ENCODE results near the gene GLDN. TPM values are rescaled to one million over a fixed set of nuclear protein-coding genes. Genes with fewer than 3 reads are reported as not detected.

Gene GLDN
- total RNA-seq, 1 experiment from 2014 or later, result 0.57 TPM

- H3K4me3 ChIP-seq (ENCODE audit: low read depth in 2 of 2, low read length in 2 of 2), result no peak overlapping the region
- H3K9me3 ChIP-seq (ENCODE audit: control insufficient read depth, insufficient read depth, low read depth, low read length), result no peaks in the 10 kb centered on the region
- no peak for ATAC-seq
- H3K27ac ChIP-seq (ENCODE audit: low read length), result no peak overlapping the region
- H3K4me1 ChIP-seq (ENCODE audit: control insufficient read depth, insufficient read depth, low read length), result no peaks in the 10 kb centered on the region
- in situ Hi-C loops (cut with HindIII; ENCODE audit: low pct_unique_long_range_greater_than_20kb, low sequenced_read_pairs) (no loop called here), intact Hi-C loops (cut with micrococcal nuclease; ENCODE audit: unreplicated experiment) (no loop called here)
- no peaks in the 10 kb centered on the region for H3K27me3 ChIP-seq (ENCODE audit: control insufficient read depth, insufficient read depth, low read length)
- no peaks in the 10 kb centered on the region for H3K36me3 ChIP-seq (ENCODE audit: control insufficient read depth, insufficient read depth, low read length)
- TF ChIP-seq TCF7L2 (IDR thresholded peaks at IDR 0.05; ENCODE audit: low read depth, low read length) (no peak), POLR2AphosphoS5 (IDR thresholded peaks at IDR 0.05; ENCODE audit: low read depth, low read length) (no peak), REST (IDR thresholded peaks at IDR 0.05; ENCODE audit: insufficient read depth in 1 of 2, low read depth in 2 of 2, low read length in 1 of 2) (no peak), CTCF (IDR thresholded peaks at IDR 0.05) (no peak), SIN3A (IDR thresholded peaks at IDR 0.05; ENCODE audit: borderline replicate concordance, insufficient read depth, low read depth, low read length) (no peak)
- ChIA-PET CTCF (no interaction called here), POLR2A (no interaction called here)
- DNase-seq (ENCODE audit: low read depth, low spot score), result no peak
- BruUV-seq (replicated peaks), result no TSS peak
Observed at GRCh38 chr15:51390241-51390965, 48.9 kb downstream of the GLDN start.

GRCh38 chr15:51390966-51391422 lies 49.5 kb downstream of the GLDN start:
- TF ChIP-seq TCF7L2 (IDR thresholded peaks at IDR 0.05; ENCODE audit: low read depth, low read length), result no peak
- TF ChIP-seq REST (IDR thresholded peaks at IDR 0.05; ENCODE audit: insufficient read depth in 1 of 2, low read depth in 2 of 2, low read length in 1 of 2), result no peak
- TF ChIP-seq CTCF (IDR thresholded peaks at IDR 0.05), result no peak
- TF ChIP-seq SIN3A (IDR thresholded peaks at IDR 0.05; ENCODE audit: borderline replicate concordance, insufficient read depth, low read depth, low read length), result no peak
- TF ChIP-seq POLR2AphosphoS5 (IDR thresholded peaks at IDR 0.05; ENCODE audit: low read depth, low read length), result no peak
- Histone ChIP-seq H3K27ac (ENCODE audit: low read length) (no peak overlapping the region), H3K4me1 (ENCODE audit: control insufficient read depth, insufficient read depth, low read length) (no peaks in the 10 kb centered on the region), H3K27me3 (ENCODE audit: control insufficient read depth, insufficient read depth, low read length) (no peaks in the 10 kb centered on the region), H3K36me3 (ENCODE audit: control insufficient read depth, insufficient read depth, low read length) (no peaks in the 10 kb centered on the region), H3K9me3 (ENCODE audit: control insufficient read depth, insufficient read depth, low read depth, low read length) (no peaks in the 10 kb centered on the region), H3K4me3 (ENCODE audit: low read depth in 2 of 2, low read length in 2 of 2) (no peak overlapping the region)
- intact Hi-C loops (cut with micrococcal nuclease; ENCODE audit: unreplicated experiment) (no loop called here), in situ Hi-C loops (cut with HindIII; ENCODE audit: low pct_unique_long_range_greater_than_20kb, low sequenced_read_pairs) (no loop called here)
- BruUV-seq (replicated peaks), result no TSS peak
- no peak for DNase-seq (ENCODE audit: low read depth, low spot score)
- ChIA-PET CTCF (no interaction called here), POLR2A (no interaction called here)
- no peak for ATAC-seq
